ENCODE measurements around the gene MEGF10. TPM values are rescaled to one million over a fixed set of nuclear protein-coding genes. Genes with fewer than 3 reads are reported as not detected.

Gene MEGF10
- total RNA-seq, 3 donors from 2014 or later: 0.48 to 14.4 (median 2.3) TPM

- H3K4me3 ChIP-seq: no peak overlapping the region
- no peak for TF ChIP-seq POLR2A (IDR thresholded peaks at IDR 0.05)
- no peak for TF ChIP-seq POLR2AphosphoS5 (IDR thresholded peaks at IDR 0.05)
- TF ChIP-seq CTCF (IDR thresholded peaks at IDR 0.05): no peak
- intact Hi-C loops (cut with DNase I; ENCODE audit: low total_unique reads): no loop called here
- no peak for DNase-seq (ENCODE audit: low spot score in 2 of 2)
- no peaks in the 10 kb centered on the region for H3K27me3 ChIP-seq
- no peaks in the 10 kb centered on the region for H3K4me1 ChIP-seq
- H3K9me3 ChIP-seq: no peaks in the 10 kb centered on the region
- no peak overlapping the region for H3K27ac ChIP-seq
- no peaks in the 10 kb centered on the region for H3K36me3 ChIP-seq
Measured at GRCh38 chr5:127445328-127445727, 154.7 kb downstream of the MEGF10 start.

- no peak overlapping the region for H3K27ac ChIP-seq
- H3K36me3 ChIP-seq: no peaks in the 10 kb centered on the region
- H3K4me3 ChIP-seq: no peak overlapping the region
- H3K4me1 ChIP-seq: no peaks in the 10 kb centered on the region
- no peak for DNase-seq (ENCODE audit: low spot score in 2 of 2)
- intact Hi-C loops (cut with DNase I; ENCODE audit: low total_unique reads): no loop called here
- H3K27me3 ChIP-seq: no peaks in the 10 kb centered on the region
- no peak for TF ChIP-seq CTCF (IDR thresholded peaks at IDR 0.05)
- no peak for TF ChIP-seq POLR2A (IDR thresholded peaks at IDR 0.05)
- no peak for TF ChIP-seq POLR2AphosphoS5 (IDR thresholded peaks at IDR 0.05)
- no peaks in the 10 kb centered on the region for H3K9me3 ChIP-seq
Measured at GRCh38 chr5:127446626-127447025, 156.0 kb downstream of the MEGF10 start.

GRCh38 chr5:127447827-127448226 is 157.2 kb downstream of the MEGF10 start:
- no peaks in the 10 kb centered on the region for H3K36me3 ChIP-seq
- H3K4me3 ChIP-seq: no peak overlapping the region
- TF ChIP-seq POLR2AphosphoS5 (IDR thresholded peaks at IDR 0.05): no peak
- TF ChIP-seq CTCF (IDR thresholded peaks at IDR 0.05): no peak
- TF ChIP-seq POLR2A (IDR thresholded peaks at IDR 0.05): no peak
- H3K27me3 ChIP-seq: no peaks in the 10 kb centered on the region
- no peaks in the 10 kb centered on the region for H3K9me3 ChIP-seq
- no peaks in the 10 kb centered on the region for H3K4me1 ChIP-seq
- intact Hi-C loops (cut with DNase I; ENCODE audit: low total_unique reads): no loop called here
- no peak for DNase-seq (ENCODE audit: low spot score in 2 of 2)
- no peak overlapping the region for H3K27ac ChIP-seq

GRCh38 chr5:127450046-127450445 is 159.4 kb downstream of the MEGF10 start:
- no peak for DNase-seq (ENCODE audit: low spot score in 2 of 2)
- H3K36me3 ChIP-seq: no peaks in the 10 kb centered on the region
- H3K4me3 ChIP-seq: no peak overlapping the region
- no peaks in the 10 kb centered on the region for H3K27me3 ChIP-seq
- TF ChIP-seq CTCF (IDR thresholded peaks at IDR 0.05) (no peak), POLR2A (IDR thresholded peaks at IDR 0.05) (no peak), POLR2AphosphoS5 (IDR thresholded peaks at IDR 0.05) (no peak)
- no peaks in the 10 kb centered on the region for H3K4me1 ChIP-seq
- no peaks in the 10 kb centered on the region for H3K9me3 ChIP-seq
- intact Hi-C loops (cut with DNase I; ENCODE audit: low total_unique reads): no loop called here
- no peak overlapping the region for H3K27ac ChIP-seq

GRCh38 chr5:127451096-127451495 is 160.5 kb downstream of the MEGF10 start:
- intact Hi-C loops (cut with DNase I; ENCODE audit: low total_unique reads): no loop called here

More at GRCh38 chr5:127451096-127451495, 160.5 kb downstream of the MEGF10 start:
- Histone ChIP-seq H3K4me3 (no peak overlapping the region), H3K4me1 (no peaks in the 10 kb centered on the region), H3K27me3 (no peaks in the 10 kb centered on the region), H3K27ac (no peak overlapping the region), H3K9me3 (no peaks in the 10 kb centered on the region), H3K36me3 (no peaks in the 10 kb centered on the region)
- DNase-seq (ENCODE audit: low spot score in 2 of 2): no peak
- TF ChIP-seq CTCF (IDR thresholded peaks at IDR 0.05) (no peak), POLR2AphosphoS5 (IDR thresholded peaks at IDR 0.05) (no peak), POLR2A (IDR thresholded peaks at IDR 0.05) (no peak)
